CD14-positive monocyte (primary cell): ENCODE results near the gene SRSF12. TPM values are rescaled to one million over a fixed set of nuclear protein-coding genes. Genes with fewer than 3 reads are reported as not detected.
"Not testable (repeated sequence)": the region's sequence is repeated elsewhere in the genome, so short reads cannot be mapped to it uniquely, and the experiment has no call there.

Experiments
- DNase-seq, 3 donors: peaks; one replicate each; pipeline ENCODE4 v3.0.0-alpha.2; 2011 to 2022
- H2AFZ ChIP-seq: 2 replicates; pipeline ENCODE4 v1.6.0; 2012; ENCODE audit warnings: mild to moderate bottlenecking, low read depth, low read length, inconsistent platforms; ENCODE audit not compliant: insufficient read depth, poor library complexity, severe bottlenecking
- H3K27ac ChIP-seq, 2 donors: 1 replicate in 1 of 2; 2 replicates in 1 of 2; pipeline ENCODE4 v1.5.1; 2012 to 2013; ENCODE audit warnings: low read length in 2 of 2, control low read depth in 1 of 2, inconsistent platforms in 1 of 2, low read depth in 1 of 2, mild to moderate bottlenecking in 1 of 2
- H3K27me3 ChIP-seq, 2 donors: one replicate each; pipeline versions ENCODE4 v1.6.0 to v1.6.1; 2011 to 2013; ENCODE audit warnings: low read length in 2 of 2; ENCODE audit not compliant: control insufficient read depth in 2 of 2, insufficient read depth in 2 of 2
- H3K36me3 ChIP-seq, 2 donors: replicated peaks in 1 of 2; 1 replicate in 1 of 2; 2 replicates in 1 of 2; pipeline versions ENCODE4 v1.5.1 to v1.6.1; 2012 to 2013; ENCODE audit warnings: low read length in 2 of 2, control low read depth in 1 of 2, inconsistent platforms in 1 of 2, mild to moderate bottlenecking in 1 of 2; ENCODE audit not compliant: insufficient read depth in 2 of 2, control insufficient read depth in 1 of 2
- H3K4me1 ChIP-seq, 2 donors: 1 replicate in 1 of 2; 2 replicates in 1 of 2; pipeline versions ENCODE4 v1.5.1 to v1.6.1; 2012 to 2013; ENCODE audit warnings: low read length in 2 of 2, control low read depth in 1 of 2, inconsistent platforms in 1 of 2, mild to moderate bottlenecking in 1 of 2, moderate library complexity in 1 of 2; ENCODE audit not compliant: insufficient read depth in 2 of 2, control insufficient read depth in 1 of 2
- H3K4me2 ChIP-seq: replicated peaks from 2 replicates; pipeline ENCODE3; 2012; ENCODE audit warnings: low read length, moderate library complexity, mild to moderate bottlenecking; ENCODE audit not compliant: poor library complexity, severe bottlenecking; ENCODE audit errors: extremely low read depth
- H3K4me3 ChIP-seq, 3 experiments: fragments of 200-600 bp in 1 of 3; sonication (generic) in 1 of 3; replicated peaks in 1 of 3; 1 replicate in 2 of 3; 2 replicates in 1 of 3; pipeline ENCODE4 v1.5.1; 2011 to 2013; ENCODE audit warnings: low read length in 3 of 3, mild to moderate bottlenecking in 3 of 3, control low read depth in 2 of 3, low read depth in 2 of 3, inconsistent platforms in 1 of 3, moderate library complexity in 1 of 3
- H3K79me2 ChIP-seq: 2 replicates; pipeline ENCODE4 v1.6.0; 2012; ENCODE audit warnings: mild to moderate bottlenecking, control low read depth, inconsistent platforms, low read length, moderate library complexity; ENCODE audit not compliant: insufficient read depth
- H3K9ac ChIP-seq: 2 replicates; pipeline ENCODE4 v1.6.0; 2017; ENCODE audit warnings: low read length, mild to moderate bottlenecking; ENCODE audit not compliant: insufficient read depth, poor library complexity, severe bottlenecking
- H3K9me3 ChIP-seq, 2 donors: replicated peaks in 1 of 2; 1 replicate in 1 of 2; 2 replicates in 1 of 2; pipeline versions ENCODE4 v1.5.1 to v1.6.1; 2012 to 2013; ENCODE audit warnings: low read length in 2 of 2, control low read depth in 1 of 2; ENCODE audit not compliant: control insufficient read depth in 1 of 2, insufficient read depth in 1 of 2
- H4K20me1 ChIP-seq: 2 replicates; pipeline ENCODE4 v1.6.0; 2012; ENCODE audit warnings: mild to moderate bottlenecking, low read length, control low read depth, moderate library complexity; ENCODE audit not compliant: insufficient read depth
- H3K27ac Mint-ChIP-seq, 7 donors: one replicate each; pipeline ENCODE4 v1.8.0; 2020; ENCODE audit warnings: mild to moderate bottlenecking in 7 of 7, mixed read lengths in 7 of 7, moderate library complexity in 6 of 7, inconsistent platforms in 2 of 7
- H3K27me3 Mint-ChIP-seq, 3 donors: one replicate each; pipeline ENCODE4 v1.8.0; 2021 to 2022; ENCODE audit warnings: low read depth in 3 of 3, mild to moderate bottlenecking in 3 of 3, mixed read lengths in 3 of 3, moderate library complexity in 3 of 3, inconsistent platforms in 1 of 3
- H3K36me3 Mint-ChIP-seq, 2 donors: one replicate each; pipeline ENCODE4 v1.8.0; 2020; ENCODE audit warnings: mixed read lengths in 2 of 2, inconsistent platforms in 1 of 2, mild to moderate bottlenecking in 1 of 2
- H3K4me1 Mint-ChIP-seq: one replicate; pipeline ENCODE4 v1.8.0; 2020; ENCODE audit warnings: mild to moderate bottlenecking, mixed read lengths
- H3K4me3 Mint-ChIP-seq, 2 donors: one replicate each; pipeline ENCODE4 v1.8.0; 2020; ENCODE audit warnings: mild to moderate bottlenecking in 2 of 2, mixed read lengths in 2 of 2, moderate library complexity in 1 of 2
- H3K9me3 Mint-ChIP-seq, 7 donors: one replicate each; pipeline ENCODE4 v1.8.0; 2020 to 2022; ENCODE audit warnings: mixed read lengths in 7 of 7, mild to moderate bottlenecking in 6 of 7, moderate library complexity in 6 of 7, inconsistent platforms in 2 of 7
- WGBS: methylation state at CpG from one replicate; pipeline ENCODE4 v1.1.5; 2013; ENCODE audit warnings: missing lambda C conversion rate; ENCODE audit not compliant: insufficient coverage; 5-methylcytosine and 5-hydroxymethylcytosine counted together
- intact Hi-C, 2 donors: fragments of 100-400 bp; cut with micrococcal nuclease; formaldehyde crosslinking; loops; one replicate each; pipeline versions ENCODE4 v1.15.0 to v1.15.1; 2023
- polyA plus RNA-seq, 3 donors: library from polyadenylated mRNA; depleted of rRNA in 1 of 3; unstranded in 2 of 3; stranded (reverse) in 1 of 3; fragments of 300-500 nt in 2 of 3; fragments of >200 nt in 1 of 3; fragmentation: Illumina TruSeq in 2 of 3; gene quantifications; 1 replicate in 2 of 3; 2 replicates in 1 of 3; pipeline ENCODE4 v1.2.3, GENCODE V29; 2012 to 2021
- TF ChIP-seq, protein P1 (sequence below): fragments of 200-600 bp; IDR thresholded peaks from one replicate; pipeline ENCODE4 v1.8.0; 2022; ENCODE audit warnings: antibody characterized with exemption, mild to moderate bottlenecking

Gene SRSF12
- polyA plus RNA-seq, 3 donors = 0.04 TPM; not detected in 2

DNA sequence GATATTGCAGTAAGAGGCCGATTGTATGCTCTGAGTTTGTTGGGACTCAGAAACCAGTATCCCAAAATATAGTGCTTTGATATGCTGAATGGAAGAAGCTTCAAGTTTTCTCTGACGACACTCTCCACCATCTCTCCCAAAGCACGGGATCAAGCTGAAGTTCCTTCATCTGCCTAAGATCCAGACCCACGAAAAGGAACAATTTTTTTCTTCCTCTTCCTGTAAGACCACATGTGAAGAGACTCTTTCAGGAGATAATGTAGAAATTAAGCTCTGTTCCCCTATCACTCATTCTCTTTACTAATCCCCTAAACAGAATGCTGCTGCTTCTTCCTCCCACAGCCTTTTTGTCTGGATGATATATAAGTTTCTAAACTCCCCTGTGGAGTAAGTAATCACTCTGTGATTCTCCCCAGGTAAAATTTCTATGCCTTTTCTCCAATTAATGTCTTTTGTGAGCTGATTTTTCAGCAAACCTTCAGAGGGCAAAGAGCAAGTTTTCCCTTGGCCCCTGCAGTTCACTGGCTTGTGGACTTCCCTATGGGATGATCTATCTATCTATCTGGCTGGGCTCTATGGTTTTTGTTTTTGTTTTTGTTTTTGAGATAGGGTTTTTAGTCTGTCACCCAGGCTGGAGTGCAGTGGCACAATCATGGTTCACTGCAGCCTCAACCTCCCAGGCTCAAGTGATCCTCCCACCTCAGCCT, 50.8 kb downstream of the SRSF12 start:
- TF ChIP-seq, protein P1, sequence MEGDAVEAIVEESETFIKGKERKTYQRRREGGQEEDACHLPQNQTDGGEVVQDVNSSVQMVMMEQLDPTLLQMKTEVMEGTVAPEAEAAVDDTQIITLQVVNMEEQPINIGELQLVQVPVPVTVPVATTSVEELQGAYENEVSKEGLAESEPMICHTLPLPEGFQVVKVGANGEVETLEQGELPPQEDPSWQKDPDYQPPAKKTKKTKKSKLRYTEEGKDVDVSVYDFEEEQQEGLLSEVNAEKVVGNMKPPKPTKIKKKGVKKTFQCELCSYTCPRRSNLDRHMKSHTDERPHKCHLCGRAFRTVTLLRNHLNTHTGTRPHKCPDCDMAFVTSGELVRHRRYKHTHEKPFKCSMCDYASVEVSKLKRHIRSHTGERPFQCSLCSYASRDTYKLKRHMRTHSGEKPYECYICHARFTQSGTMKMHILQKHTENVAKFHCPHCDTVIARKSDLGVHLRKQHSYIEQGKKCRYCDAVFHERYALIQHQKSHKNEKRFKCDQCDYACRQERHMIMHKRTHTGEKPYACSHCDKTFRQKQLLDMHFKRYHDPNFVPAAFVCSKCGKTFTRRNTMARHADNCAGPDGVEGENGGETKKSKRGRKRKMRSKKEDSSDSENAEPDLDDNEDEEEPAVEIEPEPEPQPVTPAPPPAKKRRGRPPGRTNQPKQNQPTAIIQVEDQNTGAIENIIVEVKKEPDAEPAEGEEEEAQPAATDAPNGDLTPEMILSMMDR = no peak
- no peak overlapping the region for H3K4me2 ChIP-seq
- H3K27me3 ChIP-seq = no peaks in the 10 kb centered on the region
- no peaks in the 10 kb centered on the region for H3K79me2 ChIP-seq
- Mint-ChIP-seq H3K27ac (peak overlapping the region; percentile 40 to 76 (median 61)), H3K4me3 (peak overlapping the region in 1 of 2 donors; percentile 59), H3K4me1 (peaks cover 19% of the 10 kb centered on the region), H3K36me3 (no peaks in the 10 kb centered on the region), H3K27me3 (peaks cover 0 to 2% (median 0%) of the 10 kb centered on the region in 3 donors), H3K9me3 (no peaks in the 10 kb centered on the region)
- no peaks in the 10 kb centered on the region for H3K36me3 ChIP-seq
- peak in 2 of 3 donors; percentile 53 to 67 for DNase-seq
- H4K20me1 ChIP-seq = no peaks in the 10 kb centered on the region
- WGBS = no CpG with 5 or more reads among the region's 4 CpGs
- intact Hi-C loops = no loop called here
- no peak overlapping the region for H3K4me3 ChIP-seq
- H3K4me1 ChIP-seq = peaks cover 16% of the 10 kb centered on the region in 2 donors
- peak overlapping the region in 1 of 2 donors; percentile 14 for H3K27ac ChIP-seq
- H3K9ac ChIP-seq = no peak overlapping the region
- no peaks in the 10 kb centered on the region for H3K9me3 ChIP-seq
- no peak overlapping the region for H2AFZ ChIP-seq

- H3K79me2 ChIP-seq, H3K36me3 Mint-ChIP-seq, H3K27me3 Mint-ChIP-seq, H3K9ac ChIP-seq, H3K4me3 ChIP-seq, H3K36me3 ChIP-seq, H3K4me3 Mint-ChIP-seq, intact Hi-C loops, H3K27ac ChIP-seq, H4K20me1 ChIP-seq, DNase-seq, H3K9me3 ChIP-seq, H3K9me3 Mint-ChIP-seq, H2AFZ ChIP-seq, H3K27me3 ChIP-seq, H3K4me2 ChIP-seq: not testable (repeated sequence)
- peaks cover 13 to 14% of the 10 kb centered on the region in 2 donors for H3K4me1 ChIP-seq
- no CpG with 5 or more reads among the region's 9 CpGs for WGBS
- Mint-ChIP-seq H3K27ac (peak overlapping the region in 2 of 7 donors; percentile 30 to 60), H3K4me1 (peaks cover 17% of the 10 kb centered on the region)
Observed at GRCh38 chr6:89066121-89066520, 51.8 kb downstream of the SRSF12 start.

DNA sequence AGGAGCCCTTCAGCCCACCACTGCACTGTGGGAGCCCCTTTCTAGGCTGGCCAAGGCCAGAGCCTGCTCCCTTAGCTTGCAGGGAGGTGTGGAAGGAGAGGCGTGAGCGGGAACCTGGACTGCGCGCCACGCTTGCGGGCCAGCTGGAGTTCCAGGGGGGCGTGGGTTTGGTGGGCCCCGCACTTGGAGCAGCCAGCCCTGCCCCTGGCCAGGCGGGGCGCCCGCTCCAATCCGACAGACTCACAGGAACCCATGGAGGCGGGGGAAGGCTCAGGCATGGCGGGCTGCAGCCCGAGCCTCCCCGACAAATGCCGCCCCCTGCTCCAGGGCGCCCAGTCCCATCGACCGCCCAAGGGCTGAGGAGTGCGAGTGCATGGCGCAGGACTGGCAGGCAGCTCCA, 52.9 kb downstream of the SRSF12 start:
- H3K27me3 Mint-ChIP-seq, intact Hi-C loops: not testable (repeated sequence)
- WGBS = over 99% methylated on average over 22 of the region's 22 CpGs

More for the DNA sequence above, 52.9 kb downstream of the SRSF12 start:
- H3K9me3 ChIP-seq, H3K36me3 Mint-ChIP-seq, H2AFZ ChIP-seq, H3K4me2 ChIP-seq, H3K27ac ChIP-seq, H3K27ac Mint-ChIP-seq, H3K36me3 ChIP-seq, H3K27me3 ChIP-seq, H3K9ac ChIP-seq, H3K4me3 Mint-ChIP-seq, H3K79me2 ChIP-seq, H4K20me1 ChIP-seq, DNase-seq, H3K9me3 Mint-ChIP-seq, H3K4me3 ChIP-seq: not testable (repeated sequence)
- H3K4me1 Mint-ChIP-seq = peaks cover 17% of the 10 kb centered on the region
- peaks cover 13 to 14% of the 10 kb centered on the region in 2 donors for H3K4me1 ChIP-seq
